Body of pancreas (tissue), 4 donors: ENCODE data around the gene ATP6V0A1.

Source experiments
- CTCF ChIP-seq, 7 experiments: fragments of 450-650 bp in 4 of 7; fragments of 200-600 bp in 3 of 7; sonication (generic) in 3 of 7; IDR thresholded peaks; one replicate each; pipeline ENCODE4 v1.5.1; 2016 to 2019; ENCODE audit warnings: antibody characterized with exemption in 7 of 7
- POLR2A ChIP-seq, 3 donors: fragments of 450-650 bp; IDR thresholded peaks; one replicate each; pipeline ENCODE4 v1.6.1; 2016; ENCODE audit warnings: antibody characterized with exemption in 3 of 3, mild to moderate bottlenecking in 2 of 3

- TF ChIP-seq CTCF (IDR thresholded peaks at IDR 0.05) = no peak
- TF ChIP-seq POLR2A (IDR thresholded peaks at IDR 0.05) = no peak
Measured at GRCh38 chr17:42512246-42512645, 53.6 kb downstream of the ATP6V0A1 start.
